Progenitor cell of endocrine pancreas (in vitro differentiated cells): ENCODE data around the gene ATP8A2. TPM values are rescaled to one million over a fixed set of nuclear protein-coding genes. Genes with fewer than 3 reads are reported as not detected.

Experiments used
- DNase-seq: peaks from one replicate; pipeline ENCODE4 v3.0.0; 2021; ENCODE audit warnings: low spot score; ENCODE audit not compliant: unreplicated experiment
- H3K27ac Mint-ChIP-seq: 2 replicates; pipeline ENCODE4 v1.8.0; 2021; ENCODE audit warnings: mild to moderate bottlenecking, moderate library complexity, mixed read lengths
- H3K27me3 Mint-ChIP-seq: 2 replicates; pipeline ENCODE4 v1.8.0; 2021; ENCODE audit warnings: mixed read lengths
- H3K36me3 Mint-ChIP-seq: 2 replicates; pipeline ENCODE4 v1.8.0; 2022; ENCODE audit warnings: mixed read lengths; ENCODE audit not compliant: insufficient read depth
- H3K4me1 Mint-ChIP-seq: 2 replicates; pipeline ENCODE4 v1.8.0; 2021; ENCODE audit warnings: low read depth, mixed read lengths
- H3K4me3 Mint-ChIP-seq: 2 replicates; pipeline ENCODE4 v1.8.0; 2021; ENCODE audit warnings: low read depth, mild to moderate bottlenecking, moderate library complexity, mixed read lengths
- H3K9me3 Mint-ChIP-seq: 2 replicates; pipeline ENCODE4 v1.8.0; 2021; ENCODE audit warnings: low read depth, mixed read lengths
- total RNA-seq: library from RNA; stranded (reverse); gene quantifications from 2 replicates; pipeline ENCODE4 v1.2.1, GENCODE V29; 2021
- TF ChIP-seq, protein P1 (sequence below): fragments of 200-600 bp; sonication (generic); IDR thresholded peaks from one replicate; pipeline ENCODE4 v1.5.0; 2021; ENCODE audit warnings: antibody characterized with exemption, mild to moderate bottlenecking; ENCODE audit not compliant: unreplicated experiment

ATP8A2 gene
- total RNA-seq, 1 donor from 2014 or later, result 0.38 TPM

DNA sequence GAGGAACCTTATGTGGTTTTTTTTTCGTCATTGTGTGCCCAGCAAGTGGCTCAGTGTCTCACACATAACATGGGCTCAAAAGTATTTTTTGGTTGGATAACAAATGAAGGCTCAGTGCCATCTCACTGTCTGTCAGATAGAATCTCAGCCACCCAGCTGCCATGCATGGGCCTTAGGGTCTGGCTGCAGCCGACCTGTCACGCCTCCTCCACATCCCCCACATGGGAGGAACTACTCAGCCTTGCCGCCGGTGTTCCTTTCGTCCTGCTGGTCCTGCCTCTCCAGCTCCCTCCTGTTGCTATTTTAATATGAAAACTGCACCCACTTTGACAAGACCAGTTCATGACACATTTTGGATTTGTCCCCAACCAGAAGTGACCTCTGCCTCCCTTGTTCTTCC is 558.9 kb downstream of the ATP8A2 start:
- Mint-ChIP-seq H3K4me1 (peaks cover 2% of the 10 kb centered on the region), H3K27ac (no peak overlapping the region), H3K27me3 (peaks cover 22% of the 10 kb centered on the region), H3K36me3 (no peaks in the 10 kb centered on the region), H3K4me3 (no peak overlapping the region), H3K9me3 (no peaks in the 10 kb centered on the region)
- no peak for DNase-seq
- TF ChIP-seq, protein P1, sequence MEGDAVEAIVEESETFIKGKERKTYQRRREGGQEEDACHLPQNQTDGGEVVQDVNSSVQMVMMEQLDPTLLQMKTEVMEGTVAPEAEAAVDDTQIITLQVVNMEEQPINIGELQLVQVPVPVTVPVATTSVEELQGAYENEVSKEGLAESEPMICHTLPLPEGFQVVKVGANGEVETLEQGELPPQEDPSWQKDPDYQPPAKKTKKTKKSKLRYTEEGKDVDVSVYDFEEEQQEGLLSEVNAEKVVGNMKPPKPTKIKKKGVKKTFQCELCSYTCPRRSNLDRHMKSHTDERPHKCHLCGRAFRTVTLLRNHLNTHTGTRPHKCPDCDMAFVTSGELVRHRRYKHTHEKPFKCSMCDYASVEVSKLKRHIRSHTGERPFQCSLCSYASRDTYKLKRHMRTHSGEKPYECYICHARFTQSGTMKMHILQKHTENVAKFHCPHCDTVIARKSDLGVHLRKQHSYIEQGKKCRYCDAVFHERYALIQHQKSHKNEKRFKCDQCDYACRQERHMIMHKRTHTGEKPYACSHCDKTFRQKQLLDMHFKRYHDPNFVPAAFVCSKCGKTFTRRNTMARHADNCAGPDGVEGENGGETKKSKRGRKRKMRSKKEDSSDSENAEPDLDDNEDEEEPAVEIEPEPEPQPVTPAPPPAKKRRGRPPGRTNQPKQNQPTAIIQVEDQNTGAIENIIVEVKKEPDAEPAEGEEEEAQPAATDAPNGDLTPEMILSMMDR, result no peak

DNA sequence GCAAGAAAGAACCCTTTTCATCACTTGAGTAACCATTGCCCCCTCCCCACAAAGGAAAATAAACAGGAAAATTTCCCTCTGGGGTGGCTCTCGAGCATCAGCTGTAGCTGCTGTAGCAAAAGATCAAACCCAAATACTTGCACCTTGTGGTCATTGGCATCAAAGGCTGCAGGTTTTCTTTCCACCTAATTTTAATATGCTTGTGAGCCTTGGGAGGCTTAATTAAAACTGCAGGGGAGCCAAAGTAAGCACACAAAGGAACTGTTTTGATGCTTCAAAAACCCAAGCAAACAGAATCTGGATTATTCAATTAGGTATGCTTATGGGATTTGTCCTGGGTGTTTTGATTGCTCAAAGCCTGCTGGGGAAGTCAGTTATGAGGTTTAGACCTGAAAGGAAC is 560.6 kb downstream of the ATP8A2 start:
- Mint-ChIP-seq H3K27me3 (peaks cover 22% of the 10 kb centered on the region), H3K9me3 (no peaks in the 10 kb centered on the region), H3K27ac (no peak overlapping the region), H3K4me3 (no peak overlapping the region), H3K36me3 (no peaks in the 10 kb centered on the region), H3K4me1 (no peaks in the 10 kb centered on the region)
- TF ChIP-seq, protein P1, result no peak
- DNase-seq, result no peak

DNA sequence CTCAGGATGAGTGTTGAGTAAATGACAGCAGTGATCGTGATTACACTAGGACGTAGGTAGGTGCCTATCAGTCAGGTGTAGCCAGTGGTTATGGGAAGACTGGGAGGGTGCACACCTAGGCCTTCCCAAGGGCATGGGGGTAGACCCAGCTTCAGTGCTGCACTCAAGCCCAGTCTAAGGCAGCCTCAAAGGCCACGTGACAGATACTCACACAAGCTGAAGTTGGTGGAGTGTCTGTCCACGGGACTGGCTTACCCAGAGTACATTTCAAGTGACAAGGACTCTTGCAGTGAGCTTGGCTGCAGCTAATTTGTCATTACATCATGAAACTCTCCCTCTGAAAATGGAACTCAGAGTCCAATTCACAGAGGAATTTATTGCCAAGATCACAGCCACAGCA is 561.7 kb downstream of the ATP8A2 start:
- no peaks in the 10 kb centered on the region for H3K4me1 Mint-ChIP-seq
- TF ChIP-seq, protein P1, result no peak
- H3K36me3 Mint-ChIP-seq, result no peaks in the 10 kb centered on the region
- H3K9me3 Mint-ChIP-seq, result no peaks in the 10 kb centered on the region
- H3K27me3 Mint-ChIP-seq, result peaks cover 23% of the 10 kb centered on the region
- no peak for DNase-seq
- no peak overlapping the region for H3K4me3 Mint-ChIP-seq
- H3K27ac Mint-ChIP-seq, result no peak overlapping the region

DNA sequence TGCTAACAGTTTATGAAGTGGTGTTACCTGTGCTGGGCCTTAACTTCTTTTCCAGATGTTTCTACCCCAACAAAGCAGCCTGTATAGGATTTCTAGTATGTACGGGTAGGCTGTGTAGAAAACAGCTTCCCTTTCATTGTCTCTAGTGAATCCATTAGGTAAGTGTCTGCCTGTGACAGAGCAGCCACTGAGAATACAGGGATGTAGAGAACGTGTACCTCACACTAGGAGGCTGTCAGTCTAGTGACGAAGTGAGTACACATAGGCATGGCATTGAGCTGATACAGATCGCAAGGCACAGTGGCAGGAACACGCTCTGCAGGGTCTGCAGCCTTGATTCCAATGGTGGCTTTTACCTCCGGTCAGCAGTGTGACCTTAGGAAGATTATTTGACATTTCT is 562.4 kb downstream of the ATP8A2 start:
- peaks cover 18% of the 10 kb centered on the region for H3K27me3 Mint-ChIP-seq
- no peaks in the 10 kb centered on the region for H3K4me1 Mint-ChIP-seq
- DNase-seq, result no peak
- no peaks in the 10 kb centered on the region for H3K36me3 Mint-ChIP-seq
- H3K4me3 Mint-ChIP-seq, result no peak overlapping the region
- no peak overlapping the region for H3K27ac Mint-ChIP-seq
- TF ChIP-seq, protein P1, result no peak
- H3K9me3 Mint-ChIP-seq, result no peaks in the 10 kb centered on the region

DNA sequence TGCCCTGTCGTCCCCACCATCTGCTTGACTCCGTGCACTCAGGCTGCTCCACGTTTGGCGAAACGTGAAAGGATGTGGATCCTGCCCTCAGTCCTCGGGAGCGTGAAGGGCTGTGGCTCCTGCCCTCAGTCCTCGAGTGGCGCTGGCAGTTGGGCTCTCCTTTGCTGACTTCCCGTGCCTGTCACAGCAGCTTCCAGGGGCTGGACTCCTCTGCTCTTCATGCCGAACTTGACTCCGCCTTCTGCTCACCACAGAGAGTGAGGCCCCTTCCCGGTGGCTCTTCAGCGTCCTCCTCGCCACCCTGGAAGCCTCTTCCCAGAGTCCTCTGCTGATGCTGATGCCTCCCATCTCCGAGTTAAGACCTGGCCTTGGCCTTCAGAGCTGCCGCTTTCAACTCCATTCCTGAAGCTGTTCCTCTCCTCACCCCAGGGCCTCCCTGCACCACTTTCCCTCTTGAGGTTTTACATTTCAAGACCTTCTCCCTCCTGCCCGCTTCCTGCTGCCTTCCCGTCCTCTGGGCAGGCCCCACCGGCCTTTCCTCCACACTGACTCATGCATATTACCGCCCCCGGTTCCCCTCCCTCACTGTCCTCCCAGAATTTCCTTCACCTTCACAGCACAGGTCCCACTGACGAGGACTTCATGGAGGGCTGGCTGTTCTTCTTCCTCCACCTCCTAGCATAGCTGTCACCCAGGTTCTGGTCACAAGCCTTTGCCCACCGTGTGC is 568.4 kb downstream of the ATP8A2 start:
- H3K27ac Mint-ChIP-seq, result peak overlapping the region; percentile 15
- TF ChIP-seq, protein P1, result no peak
- H3K4me3 Mint-ChIP-seq, result no peak overlapping the region
- no peak for DNase-seq
- peaks cover 33% of the 10 kb centered on the region for H3K27me3 Mint-ChIP-seq
- H3K9me3 Mint-ChIP-seq, result no peaks in the 10 kb centered on the region
- H3K36me3 Mint-ChIP-seq, result no peaks in the 10 kb centered on the region
- H3K4me1 Mint-ChIP-seq, result peaks cover 2% of the 10 kb centered on the region
